GOT3 (cell line): ENCODE data around the gene FAM193B.
"Not testable (repeated sequence)": the region's sequence is repeated elsewhere in the genome, so short reads cannot be mapped to it uniquely, and the experiment has no call there.

Experiments used
- DNase-seq: peaks from one replicate; lab custom pipeline; 2025; ENCODE audit warnings: mixed read lengths; lab: John Stamatoyannopoulos, UW

The FAM193B gene

DNA sequence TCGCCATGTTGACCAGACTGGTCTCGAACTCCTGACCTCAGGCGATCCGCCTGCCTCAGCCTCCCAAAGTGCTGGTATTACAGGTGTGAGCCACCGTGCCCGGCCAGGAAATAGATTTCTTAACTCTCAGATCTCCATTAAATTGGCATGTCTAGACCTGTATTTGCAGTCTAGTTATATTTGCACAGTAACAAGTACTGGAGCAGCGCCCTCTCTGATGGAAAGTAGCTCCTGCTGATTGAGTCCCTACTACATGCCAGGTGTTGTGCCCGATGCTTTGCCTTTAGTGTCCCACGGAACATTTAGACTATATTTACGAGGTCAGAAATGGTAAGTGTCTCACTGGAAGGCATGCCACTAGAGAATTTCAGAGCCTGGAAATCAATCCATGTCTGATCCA is 21.8 kb upstream of the FAM193B start:
- no peak for DNase-seq

DNA sequence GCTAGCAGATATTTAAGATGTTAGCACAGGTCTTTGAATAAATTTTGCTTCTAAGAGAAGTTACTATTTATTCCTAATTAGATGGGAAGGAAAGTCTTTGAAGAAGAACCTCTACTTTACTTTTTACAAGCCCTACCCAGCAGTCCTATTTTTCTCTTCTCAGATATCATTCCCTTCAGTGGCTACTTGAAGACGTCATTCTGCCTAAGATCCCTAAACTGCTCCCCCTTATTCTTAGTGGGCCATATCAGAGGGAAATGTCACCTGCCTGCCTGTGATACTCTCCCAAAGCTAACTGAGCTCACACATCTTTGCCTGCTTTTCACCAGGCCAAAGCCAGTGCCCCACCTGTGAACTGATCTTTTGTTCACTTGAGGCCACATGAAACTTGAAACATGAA is 21.1 kb upstream of the FAM193B start:
- no peak for DNase-seq

DNA sequence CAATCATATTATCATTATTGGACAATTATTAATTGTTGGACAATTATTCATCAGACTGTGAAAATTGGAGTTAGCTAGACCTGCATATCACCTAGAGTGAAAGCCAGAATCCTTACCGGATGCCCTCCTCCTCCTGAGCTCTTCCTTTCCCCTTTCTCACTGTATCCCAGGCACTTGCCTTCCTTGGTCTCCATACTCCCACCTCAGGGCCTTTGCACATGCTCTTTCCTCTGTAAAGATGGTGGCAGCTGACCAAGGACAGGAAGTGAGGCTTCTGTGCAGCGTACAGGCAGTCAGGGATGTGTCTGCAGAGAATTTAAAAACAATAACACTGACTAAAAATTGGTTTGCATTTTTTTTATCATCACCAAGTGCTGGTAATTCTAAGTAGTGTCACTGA is 15.5 kb upstream of the FAM193B start:
- DNase-seq, result no peak

DNA sequence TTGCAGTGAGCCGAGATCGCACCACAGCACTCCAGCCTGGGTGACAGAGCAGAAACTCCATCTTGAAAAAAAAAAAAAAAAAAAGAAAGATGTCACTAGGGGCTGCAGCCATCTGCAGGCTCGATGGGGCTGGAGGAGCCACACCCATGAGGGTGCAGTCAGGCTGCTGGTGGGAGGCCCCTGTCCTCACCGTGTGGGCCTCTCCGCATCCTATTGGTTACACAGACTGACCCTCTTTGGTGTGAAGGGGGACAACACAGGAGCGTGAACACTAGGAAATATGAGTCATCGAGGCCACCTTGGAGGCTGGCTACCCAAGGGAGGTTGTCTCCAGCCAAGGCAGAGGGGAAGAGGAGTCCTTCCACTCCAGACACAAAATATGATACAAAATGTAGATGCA is 14.0 kb upstream of the FAM193B start:
- DNase-seq, result no peak

DNA sequence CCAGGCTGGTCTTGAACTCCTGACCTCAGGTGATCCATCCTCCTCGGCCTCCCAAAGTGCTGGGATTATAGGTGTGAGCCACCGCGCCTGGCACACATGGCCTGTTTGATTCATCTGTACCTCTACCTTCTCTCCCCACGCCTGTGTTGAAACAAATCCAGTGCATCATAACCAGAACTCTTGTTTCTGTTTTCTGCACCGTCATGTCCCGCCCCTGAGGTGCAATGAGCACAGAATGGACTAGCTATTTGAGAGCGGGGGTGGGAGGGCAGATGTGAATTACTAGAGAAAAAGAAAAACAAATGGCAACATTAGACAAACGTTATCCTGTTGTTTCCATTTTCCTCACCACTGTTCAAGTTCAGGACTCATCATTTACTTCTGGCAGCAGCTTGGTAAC is 10.7 kb upstream of the FAM193B start:
- DNase-seq, result no peak

DNA sequence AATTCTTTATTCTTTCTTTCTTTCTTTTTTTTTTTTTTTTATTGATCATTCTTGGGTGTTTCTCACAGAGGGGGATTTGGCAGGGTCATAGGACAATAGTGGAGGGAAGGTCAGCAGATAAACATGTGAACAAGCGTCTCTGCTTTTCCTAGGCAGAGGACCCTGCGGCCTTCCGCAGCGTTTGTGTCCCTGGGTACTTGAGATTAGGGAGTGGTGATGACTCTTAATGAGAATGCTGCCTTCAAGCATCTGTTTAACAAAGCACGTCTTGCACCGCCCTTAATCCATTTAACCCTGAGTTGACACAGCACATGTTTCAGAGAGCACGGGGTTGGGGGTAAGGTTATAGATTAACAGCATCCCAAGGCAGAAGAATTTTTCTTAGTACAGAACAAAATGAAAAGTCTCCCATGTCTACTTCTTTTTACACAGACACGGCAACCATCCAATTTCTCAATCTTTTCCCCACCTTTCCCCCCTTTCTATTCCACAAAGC is 5.1 kb upstream of the FAM193B start:
- not testable (repeated sequence) for DNase-seq

DNA sequence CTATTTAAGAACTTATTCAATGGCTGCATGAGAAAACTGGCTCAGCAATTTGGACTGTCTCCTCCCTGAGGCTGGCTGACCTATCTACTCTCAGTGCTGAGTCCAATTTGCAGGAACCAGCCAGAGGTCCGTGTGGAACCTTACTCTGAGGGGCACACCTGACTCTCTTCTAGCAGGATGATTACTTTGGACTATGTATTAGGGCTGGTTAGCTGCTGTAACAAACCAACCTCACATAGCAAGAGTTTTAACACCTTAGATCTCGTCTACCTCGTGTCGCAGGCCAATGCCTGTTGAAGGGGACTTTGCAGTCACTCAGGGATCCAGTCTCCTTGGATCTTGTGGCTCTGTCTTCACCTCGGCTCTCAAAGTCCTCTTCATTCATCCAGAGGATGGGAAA is 3.4 kb upstream of the FAM193B start:
- DNase-seq, result no peak

DNA sequence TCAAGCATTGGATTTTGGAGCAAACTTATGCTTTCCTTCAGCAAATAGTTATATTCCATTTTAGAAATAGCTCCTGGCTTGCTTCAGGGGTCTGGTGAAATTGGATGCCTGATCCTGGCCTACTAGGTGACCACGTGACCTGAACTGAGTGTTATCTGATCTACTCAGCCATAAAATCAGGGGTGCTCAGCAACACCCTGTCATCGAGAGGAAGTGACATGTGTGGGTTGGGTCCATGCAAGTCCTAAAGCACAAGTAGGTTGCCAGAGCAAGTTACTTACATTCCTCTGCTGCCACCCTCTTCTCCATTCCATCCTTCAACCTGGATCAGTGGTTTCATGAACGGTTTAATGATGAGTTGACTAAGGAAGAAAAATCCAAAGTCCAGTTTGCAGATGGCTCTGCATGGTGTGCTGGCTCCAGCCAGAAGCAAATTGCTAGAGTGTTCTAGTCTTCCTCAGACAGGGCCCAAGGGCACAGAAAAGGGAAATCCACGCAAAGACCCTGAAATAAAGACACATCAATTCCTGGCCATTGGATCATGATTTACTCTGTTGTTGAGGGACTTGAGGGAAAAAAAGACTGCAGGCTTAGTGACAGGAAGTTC is 2.8 kb upstream of the FAM193B start:
- no peak for DNase-seq

DNA sequence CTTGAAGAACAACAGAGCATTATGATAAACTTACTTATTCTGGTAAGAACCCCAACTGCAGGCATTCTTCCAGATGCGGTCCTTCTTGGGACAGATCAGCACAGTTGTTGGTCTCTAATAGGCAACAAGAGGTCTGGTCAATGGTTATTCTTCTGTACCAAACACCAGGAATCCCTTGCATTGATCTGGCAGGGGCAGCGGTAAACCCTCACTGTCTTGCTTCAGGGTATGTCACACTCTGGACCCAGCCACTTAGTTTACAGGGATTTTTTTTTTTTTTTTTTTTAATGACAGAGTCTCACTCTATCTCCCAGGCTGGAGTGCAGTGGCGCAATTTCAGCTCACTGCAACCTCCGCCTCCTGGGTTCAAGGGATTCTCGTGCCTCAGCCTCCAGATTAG is 1.3 kb upstream of the FAM193B start:
- DNase-seq, result no peak

DNA sequence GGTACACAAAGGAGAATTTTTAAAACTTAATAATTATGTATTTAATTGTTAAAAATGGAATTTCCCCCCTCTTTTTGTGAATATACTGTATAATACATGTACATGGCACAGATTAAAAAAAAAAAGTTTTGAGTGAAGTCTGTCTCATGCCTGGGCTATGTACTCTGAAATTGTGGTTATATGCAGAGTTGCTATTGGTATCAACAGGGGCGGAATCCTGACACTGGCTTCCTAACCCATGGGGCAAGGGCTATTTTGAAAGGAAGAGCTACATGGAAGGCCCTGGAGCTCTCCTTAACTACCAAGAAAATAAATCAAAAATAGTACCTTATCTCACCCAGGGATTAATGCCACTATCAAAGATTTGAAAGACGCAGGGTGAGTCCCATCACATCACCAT is 865 bp upstream of the FAM193B start:
- DNase-seq, result no peak

DNA sequence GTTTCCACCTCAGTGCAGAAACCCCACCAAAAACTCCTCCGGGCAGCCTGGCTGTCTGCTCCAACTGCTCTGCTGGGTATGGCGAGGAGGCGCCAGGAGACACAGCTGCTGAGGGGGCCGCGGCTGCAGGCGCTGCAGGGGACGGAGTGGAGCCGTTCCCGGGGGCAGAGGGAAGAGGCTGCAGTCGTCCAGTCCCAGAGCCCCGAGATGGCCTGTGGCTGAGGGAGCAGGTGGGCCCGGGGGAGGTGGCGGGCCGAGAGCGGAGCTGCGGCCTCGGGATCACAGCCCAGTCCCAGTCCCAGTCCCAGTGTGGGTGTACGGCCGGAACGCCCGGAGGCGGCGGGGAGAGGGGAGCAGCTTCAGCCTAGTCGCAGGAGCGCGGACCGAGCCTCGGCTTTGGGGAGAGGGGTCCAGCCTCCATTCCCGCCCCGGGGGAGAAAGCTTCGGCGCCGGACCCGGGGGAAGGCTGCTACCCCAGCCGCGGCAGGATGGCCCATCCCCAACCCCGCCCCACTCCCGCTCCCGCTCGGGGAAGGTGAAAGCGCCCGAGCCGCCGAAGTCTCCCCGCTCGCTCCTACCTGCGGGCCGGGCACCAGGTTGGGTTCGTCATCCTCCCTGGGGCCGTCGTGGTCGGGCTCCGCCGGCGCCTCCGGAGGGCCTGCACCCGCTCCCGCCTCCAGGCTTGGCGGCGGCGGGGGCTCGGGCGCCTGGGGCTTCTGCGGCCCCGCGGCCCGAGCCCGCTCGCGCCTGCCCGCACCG is 513 bp downstream of the FAM193B start:
- DNase-seq, result no peak

DNA sequence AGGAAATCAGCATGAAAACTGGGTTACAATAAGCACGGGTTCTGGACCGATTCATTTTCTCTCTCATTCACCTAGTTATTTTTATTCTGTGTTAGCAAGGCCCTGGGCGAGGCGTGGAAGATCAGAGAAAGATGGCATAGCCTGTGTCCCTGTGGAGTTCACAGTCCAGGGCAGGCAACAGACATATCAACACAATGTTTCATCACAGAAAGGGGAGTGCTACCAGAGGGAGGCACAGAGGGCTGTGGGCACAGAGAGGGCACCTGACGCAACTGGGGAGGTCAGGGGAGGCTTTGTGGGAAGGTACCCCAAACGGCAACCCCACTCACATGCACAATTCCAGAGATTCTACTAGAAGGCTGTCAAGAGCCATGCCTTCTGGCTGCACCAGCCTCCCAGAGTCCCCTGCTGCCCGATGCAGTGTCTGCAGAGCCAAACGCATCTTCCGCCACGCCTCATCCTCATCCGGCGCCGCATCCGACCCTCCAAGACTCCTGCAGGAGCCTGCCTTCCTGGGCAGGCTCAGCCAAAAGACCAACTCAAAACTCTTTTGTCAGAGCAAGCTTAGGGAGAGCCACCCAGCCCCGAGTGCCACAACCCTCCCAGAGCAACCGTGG is 1.4 kb downstream of the FAM193B start:
- no peak for DNase-seq

DNA sequence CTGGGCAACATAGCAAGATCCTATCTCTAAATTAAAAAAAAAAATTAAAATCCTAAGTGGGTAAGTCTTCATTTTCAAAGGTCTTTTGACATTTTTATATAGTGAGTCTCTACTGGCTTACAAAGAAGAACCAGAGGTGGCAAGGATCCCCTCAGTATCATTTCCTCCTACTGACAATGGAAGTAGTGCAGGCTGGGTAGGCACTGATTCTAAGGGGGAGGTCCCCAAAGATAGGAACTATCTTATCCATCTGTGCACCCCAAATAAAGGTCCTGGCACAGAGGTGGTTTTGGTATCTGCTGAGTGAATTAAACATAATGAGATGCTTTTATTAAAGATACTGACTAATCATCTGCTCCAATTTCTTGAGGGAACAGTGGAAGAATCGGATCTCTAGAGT is 4.2 kb downstream of the FAM193B start:
- DNase-seq, result no peak

DNA sequence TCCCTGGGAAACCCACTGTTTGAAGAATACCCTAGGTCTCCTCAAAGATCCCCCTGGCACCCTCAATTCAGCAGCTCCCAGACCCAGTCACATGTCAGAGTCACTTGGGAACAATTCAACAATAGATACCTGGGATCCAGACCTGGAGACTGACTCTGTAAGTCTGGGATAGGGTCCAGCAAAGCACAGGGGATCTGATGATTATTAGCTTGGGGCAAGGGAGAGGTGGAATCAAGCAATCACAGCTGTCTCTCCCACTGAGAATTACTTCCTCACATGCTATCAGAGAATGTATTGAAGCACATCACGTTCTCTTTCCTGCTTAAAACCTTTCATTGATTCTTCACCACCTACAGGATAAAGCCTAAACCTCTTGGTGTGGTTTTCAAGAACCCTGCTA is 5.9 kb downstream of the FAM193B start:
- no peak for DNase-seq

DNA sequence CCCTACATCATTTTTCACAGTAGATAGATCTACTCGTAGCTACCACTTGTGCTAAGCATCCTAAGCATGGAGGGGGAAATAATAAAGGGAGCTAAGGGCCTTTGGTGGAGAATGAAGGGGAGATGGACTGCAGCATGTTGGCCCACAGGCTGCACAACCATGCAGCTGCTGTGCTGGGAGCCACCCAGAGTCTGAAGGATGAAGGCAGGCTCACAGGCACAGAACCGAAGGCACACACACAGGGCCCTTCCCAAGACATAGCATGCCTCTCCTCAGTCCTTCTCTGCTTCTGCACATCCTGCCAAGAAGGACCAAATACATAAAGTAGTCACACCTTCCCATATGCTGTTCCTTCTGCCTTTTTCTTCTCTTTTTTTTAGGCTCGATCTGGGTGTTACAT is 6.6 kb downstream of the FAM193B start:
- no peak for DNase-seq

DNA sequence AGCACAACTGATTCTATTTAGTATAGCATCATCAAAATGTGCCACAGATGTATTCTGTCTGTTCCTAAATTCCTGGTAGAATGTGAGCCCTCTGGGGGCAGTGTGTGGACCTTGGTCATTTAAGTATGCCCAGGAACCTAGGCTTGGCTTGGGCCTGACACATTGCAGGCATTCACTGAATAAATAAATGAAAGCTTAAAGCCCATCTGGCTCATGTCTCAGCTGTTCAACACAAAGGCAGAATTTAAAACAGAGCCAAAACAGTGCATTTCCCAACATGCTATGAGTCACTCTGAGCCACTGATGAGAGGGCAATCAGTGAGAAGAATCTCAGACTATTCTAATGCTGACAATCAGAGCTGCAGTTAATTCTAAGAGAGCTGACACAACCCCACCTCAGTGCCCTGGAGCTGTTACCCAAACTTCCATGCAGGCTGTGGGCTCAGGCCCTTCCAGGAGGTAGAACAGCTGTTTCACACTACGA is 8.1 kb downstream of the FAM193B start:
- DNase-seq, result peak; percentile 62

DNA sequence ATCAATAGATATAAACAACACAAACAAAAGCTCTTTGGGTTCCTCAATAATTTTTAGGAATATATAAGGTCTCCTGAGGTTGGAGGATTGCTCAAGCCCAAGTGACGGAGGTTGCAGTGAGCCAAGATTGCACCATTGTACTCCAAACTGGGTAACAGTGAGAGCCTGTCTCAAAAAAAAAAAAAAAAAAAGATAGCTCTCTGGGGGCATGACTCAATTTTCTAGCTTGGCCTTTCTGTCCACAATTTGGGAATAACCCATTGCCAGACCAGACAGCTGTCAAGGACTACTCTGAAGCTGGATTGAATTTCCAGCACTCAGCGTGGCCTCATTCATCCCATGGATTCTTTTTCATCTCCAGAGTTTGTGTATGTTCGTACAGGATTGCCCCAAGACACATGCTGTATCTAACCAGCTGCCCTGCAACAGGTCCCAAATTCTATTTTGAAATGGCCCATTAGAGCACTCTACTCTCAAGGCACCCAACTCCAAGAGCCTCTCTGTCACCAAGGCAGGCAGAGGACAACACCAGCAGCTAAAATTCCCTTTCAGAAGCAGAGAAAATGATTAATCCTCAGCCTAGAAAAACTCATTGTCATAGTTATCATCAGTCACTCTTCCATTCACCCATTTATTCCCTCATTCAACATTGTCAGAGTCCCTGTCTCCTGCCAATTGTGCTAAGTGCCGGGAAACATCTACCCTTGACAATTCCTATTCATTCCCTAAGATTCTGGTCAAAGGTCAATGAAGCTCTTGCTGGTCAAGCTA is 8.7 kb downstream of the FAM193B start:
- DNase-seq, result peak; percentile 39

DNA sequence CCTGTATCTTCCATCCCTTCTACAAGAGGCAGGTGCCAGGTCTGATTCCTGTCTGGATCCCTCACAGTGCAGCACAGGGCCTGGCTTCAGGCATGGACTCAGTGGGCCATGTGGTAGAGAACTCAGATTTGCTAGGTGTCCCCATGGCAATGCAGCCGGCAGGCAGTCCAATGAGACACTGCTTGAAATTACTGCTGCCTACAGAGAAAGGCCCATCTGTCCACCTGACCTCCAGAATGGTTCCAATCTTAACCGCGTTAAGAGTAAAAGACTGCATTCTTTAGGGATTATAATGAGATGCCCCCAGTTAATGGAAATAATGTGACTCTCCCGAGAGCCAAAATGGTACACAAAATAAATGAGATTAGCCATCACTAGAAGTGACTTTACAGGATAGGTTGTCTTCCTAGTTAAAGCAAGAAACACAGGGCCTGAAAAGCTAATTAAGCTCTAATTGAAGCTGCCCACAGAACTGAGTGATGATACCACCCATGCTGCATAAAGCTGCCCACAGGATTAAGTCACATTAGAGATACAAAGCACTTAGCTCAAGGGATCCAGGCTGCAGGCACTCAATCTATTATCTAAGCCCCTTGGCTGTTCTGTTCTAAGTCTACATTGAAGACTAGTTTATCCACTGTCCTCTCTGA is 11.4 kb downstream of the FAM193B start:
- no peak for DNase-seq

DNA sequence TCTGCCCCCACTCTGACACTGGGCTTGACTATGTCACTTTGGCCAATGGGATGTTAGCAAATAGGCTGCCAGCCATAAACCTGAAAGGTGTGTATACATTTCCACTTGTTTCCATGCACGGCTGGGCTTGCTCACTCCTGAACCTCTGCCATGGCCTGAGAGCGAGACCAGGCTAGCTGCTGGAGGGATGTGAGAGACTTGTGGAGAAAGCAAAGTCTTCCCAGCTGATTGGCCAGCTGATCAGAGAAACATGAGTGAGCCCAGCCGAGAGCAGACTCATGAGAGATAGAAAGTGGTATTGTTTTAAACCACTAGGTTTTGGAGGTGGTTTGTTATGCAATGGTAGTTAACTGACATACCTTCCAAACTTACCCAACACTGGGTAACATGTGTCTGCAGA is 13.9 kb downstream of the FAM193B start:
- no peak for DNase-seq

DNA sequence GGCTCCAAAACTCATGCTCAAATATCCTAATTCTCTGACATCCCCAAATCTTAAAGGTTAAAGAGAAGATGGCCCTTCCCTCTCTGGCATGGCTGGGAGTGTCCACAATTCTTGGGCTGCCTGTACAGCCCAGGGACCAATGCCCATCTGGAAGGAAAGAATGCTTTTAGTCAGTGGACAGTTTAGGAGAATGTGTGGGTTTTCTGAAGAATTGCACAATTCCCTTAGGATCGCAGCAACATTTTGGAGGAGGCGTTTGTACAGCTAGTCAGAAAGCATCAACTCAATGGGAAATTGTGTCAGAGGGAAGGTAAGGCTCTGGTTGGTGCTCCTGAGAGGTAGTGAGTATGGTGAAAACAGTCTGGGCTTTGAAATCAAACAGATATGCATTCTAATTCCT is 15.0 kb downstream of the FAM193B start:
- DNase-seq, result peak; percentile 24

DNA sequence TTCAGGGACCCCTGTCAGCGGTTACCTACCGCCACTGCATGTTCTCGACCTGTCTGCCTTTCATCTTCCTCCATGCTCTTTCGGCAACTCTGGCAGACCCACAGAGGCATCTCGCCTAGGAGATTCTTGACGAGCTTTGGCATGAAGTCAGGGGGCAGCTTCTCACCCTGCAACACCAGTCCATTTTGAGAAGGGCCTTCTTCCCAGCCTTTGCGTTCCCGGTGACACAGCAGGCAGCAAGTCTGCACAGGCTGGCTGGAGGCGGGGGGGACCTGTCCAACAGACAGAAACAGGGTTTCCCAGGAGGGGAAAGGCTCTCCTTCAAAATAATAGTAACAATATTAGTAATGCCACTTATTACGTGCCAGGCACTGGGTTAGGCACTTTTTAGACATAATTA is 15.5 kb downstream of the FAM193B start:
- no peak for DNase-seq
